A549 (cell line): Measurements from ENCODE around the gene DMAC2L. TPM values are rescaled to one million over a fixed set of nuclear protein-coding genes. Genes with fewer than 3 reads are reported as not detected.

ENCODE experiments used
- ATAC-seq, 2 experiments: fragments of 200-7000 bp in 1 of 2; fragments of >200 bp in 1 of 2; cut with Nextera tagmentation in 1 of 2; cut with Tn5 transposase in 1 of 2; 3 replicates each; pipeline versions ENCODE4 v1.8.0 to v1.9.1; 2018 to 2020; ENCODE audit warnings: mild to moderate bottlenecking in 1 of 2, moderate library complexity in 1 of 2
- CTCF ChIA-PET: fragments of 300-600 bp; sonication (Branson Sonifier 250); formaldehyde crosslinking; extraction: SDS; loops from one replicate; lab custom pipeline; 2021; ENCODE audit warnings: antibody characterized with exemption, inconsistent platforms; lab: Yijun Ruan, JAX
- POLR2A ChIA-PET: fragments of 350-600 bp; formaldehyde crosslinking; extraction: SDS; loops from one replicate; lab custom pipeline; 2021; ENCODE audit warnings: antibody characterized with exemption, inconsistent platforms; lab: Yijun Ruan, JAX
- DNase-seq, 2 experiments: peaks; one replicate each; pipeline versions ENCODE4 v3.0.0 to v3.0.0-alpha.2; 2011 to 2016; ENCODE audit warnings: low read depth in 1 of 2, low spot score in 1 of 2
- FAIRE-seq: peaks from 2 replicates; lab custom pipeline; 2011; peaks lifted over from hg19 to GRCh38; lab: Jason Lieb, UNC
- H3K27ac ChIP-seq, 2 experiments: fragments of >200 bp; sonication (Bioruptor Twin); formaldehyde crosslinking; 3 replicates each; pipeline ENCODE4 v1.5.1; 2016 to 2017
- H3K4me1 ChIP-seq: fragments of >200 bp; sonication (Bioruptor Twin); formaldehyde crosslinking; 3 replicates; pipeline ENCODE4 v1.6.1; 2016
- H3K4me2 ChIP-seq: fragments of >200 bp; sonication (Bioruptor Twin); formaldehyde crosslinking; 3 replicates; pipeline ENCODE4 v1.6.1; 2016
- H3K4me3 ChIP-seq: fragments of >200 bp; sonication (Bioruptor Twin); formaldehyde crosslinking; 3 replicates; pipeline ENCODE4 v1.5.1; 2016
- H3K9me3 ChIP-seq: fragments of >200 bp; sonication (Bioruptor Twin); formaldehyde crosslinking; 3 replicates; pipeline ENCODE4 v1.6.1; 2016
- CBX2 ChIP-seq: fragments of 200-600 bp; sonication (generic); IDR thresholded peaks from 2 replicates; pipeline ENCODE4 v1.6.1; 2016; ENCODE audit warnings: low read depth, mild to moderate bottlenecking, borderline replicate concordance
- ELK1 ChIP-seq: fragments of 150-350 bp; IDR thresholded peaks from 2 replicates; pipeline ENCODE4 v1.6.1; 2014; ENCODE audit warnings: low read depth, mild to moderate bottlenecking, low read length
- EP300 ChIP-seq, 2 experiments: fragments of >200 bp; sonication (Bioruptor Twin); formaldehyde crosslinking; IDR thresholded peaks; 2 replicates in 1 of 2; 3 replicates in 1 of 2; pipeline ENCODE4 v1.6.1; 2016 to 2017
- HEYL ChIP-seq: fragments of 250-450 bp; sonication (Bioruptor Pico); IDR thresholded peaks from 2 replicates; pipeline ENCODE4 v1.8.0; 2021; ENCODE audit warnings: mild to moderate bottlenecking, moderate library complexity
- JUN ChIP-seq, 2 experiments: fragments of >200 bp; sonication (Bioruptor Twin); formaldehyde crosslinking; IDR thresholded peaks; 2 replicates in 1 of 2; 3 replicates in 1 of 2; pipeline ENCODE4 v1.6.1; 2016 to 2017
- NR3C1 ChIP-seq: fragments of >200 bp; sonication (Bioruptor Twin); formaldehyde crosslinking; IDR thresholded peaks from 3 replicates; pipeline ENCODE4 v1.6.1; 2017
- PHF8 ChIP-seq: fragments of 200-600 bp; sonication (generic); IDR thresholded peaks from 2 replicates; pipeline ENCODE4 v1.6.1; 2016; ENCODE audit warnings: low read depth, mild to moderate bottlenecking, antibody characterized with exemption, moderate library complexity, borderline replicate concordance
- POLR2A ChIP-seq: IDR thresholded peaks from 2 replicates; pipeline ENCODE4 v1.6.1; 2012; ENCODE audit warnings: mild to moderate bottlenecking, low read length
- POLR2AphosphoS2 ChIP-seq: conservative IDR thresholded peaks from 2 replicates; pipeline ENCODE4 v1.6.1; 2012; ENCODE audit warnings: low read length, improper control_type of control experiment, inconsistent platforms
- RARB ChIP-seq: fragments of 250-450 bp; sonication (Bioruptor Pico); IDR thresholded peaks from 2 replicates; pipeline ENCODE4 v1.8.0; 2021; ENCODE audit warnings: mild to moderate bottlenecking, moderate library complexity
- RCOR1 ChIP-seq: fragments of 150-350 bp; IDR thresholded peaks from 2 replicates; pipeline ENCODE4 v1.6.1; 2014; ENCODE audit warnings: antibody characterized with exemption, low read length, low read depth
- REST ChIP-seq: fragments of 200-600 bp; sonication (generic); IDR thresholded peaks from 2 replicates; pipeline ENCODE4 v1.6.1; 2016; ENCODE audit warnings: antibody characterized with exemption, mild to moderate bottlenecking, moderate library complexity
- SMC3 ChIP-seq: fragments of >200 bp; sonication (Bioruptor Twin); formaldehyde crosslinking; IDR thresholded peaks from 3 replicates; pipeline ENCODE4 v1.6.1; 2018; ENCODE audit warnings: inconsistent platforms
- SREBF2 ChIP-seq: fragments of 450-650 bp; IDR thresholded peaks from 2 replicates; pipeline ENCODE4 v1.6.1; 2014; ENCODE audit warnings: mild to moderate bottlenecking, moderate library complexity
- ZC3H11A ChIP-seq: fragments of 450-650 bp; IDR thresholded peaks from 2 replicates; pipeline ENCODE4 v1.6.1; 2014; ENCODE audit warnings: antibody characterized with exemption, mild to moderate bottlenecking
- ZFP36 ChIP-seq: fragments of 450-650 bp; IDR thresholded peaks from 2 replicates; pipeline ENCODE4 v1.6.1; 2014; ENCODE audit warnings: borderline replicate concordance; ENCODE audit not compliant: partially characterized antibody
- ZNF302 ChIP-seq: fragments of 250-450 bp; sonication (Bioruptor Pico); IDR thresholded peaks from 2 replicates; pipeline ENCODE4 v1.9.0; 2021; ENCODE audit warnings: inconsistent platforms, mild to moderate bottlenecking, moderate library complexity
- WGBS: methylation state at CpG from one replicate; pipeline ENCODE4 v1.1.6; 2017; ENCODE audit errors: missing lambda C conversion rate; 5-methylcytosine and 5-hydroxymethylcytosine counted together
- polyA plus RNA-seq, 4 experiments: library from polyadenylated mRNA; depleted of rRNA in 3 of 4; stranded (reverse); fragments of >200 nt; fragmentation: RNase III in 1 of 4; extraction: RNeasy Plus Mini Kit Qiagen cat#74134 plus additional on column Dnase treatment in 1 of 4; gene quantifications; 2 replicates in 3 of 4; 3 replicates in 1 of 4; pipeline ENCODE4 v1.2.3, GENCODE V29; 2011 to 2017
- TF ChIP-seq, protein P1 (sequence below): fragments of 250-450 bp; sonication (Bioruptor Pico); IDR thresholded peaks from 2 replicates; pipeline ENCODE4 v1.5.0; 2021; ENCODE audit warnings: mild to moderate bottlenecking, moderate library complexity, borderline replicate concordance
- TF ChIP-seq, protein P2 (sequence below): fragments of 250-450 bp; sonication (Bioruptor Pico); IDR thresholded peaks from 2 replicates; pipeline ENCODE4 v1.5.0; 2020; ENCODE audit warnings: low read depth, mild to moderate bottlenecking, moderate library complexity
- TF ChIP-seq, protein P3 (sequence below): IDR thresholded peaks from 2 replicates; pipeline ENCODE4 v1.6.1; 2012

Gene DMAC2L
- polyA plus RNA-seq, 2 of the 4 experiments (the other 2 are of a cell fraction), result 14.0 to 24.6 TPM

- no peak overlapping the region for H3K4me2 ChIP-seq
- FAIRE-seq (no peak), ATAC-seq (no peak), DNase-seq (no peak)
- 83% methylated on average over 5 of the region's 5 CpGs for WGBS
- H3K4me1 ChIP-seq, result no peaks in the 10 kb centered on the region
- TF ChIP-seq ZFP36 (no peak), ZNF302 (CRISPR knock-in tag) (no peak), POLR2AphosphoS2 (no peak), RCOR1 (no peak), ZC3H11A (no peak), SMC3 (no peak), JUN (IDR thresholded peaks at IDR 0.05) (no peak), CBX2 (no peak), POLR2A (no peak), NR3C1 (no peak)
- TF ChIP-seq, protein P1, sequence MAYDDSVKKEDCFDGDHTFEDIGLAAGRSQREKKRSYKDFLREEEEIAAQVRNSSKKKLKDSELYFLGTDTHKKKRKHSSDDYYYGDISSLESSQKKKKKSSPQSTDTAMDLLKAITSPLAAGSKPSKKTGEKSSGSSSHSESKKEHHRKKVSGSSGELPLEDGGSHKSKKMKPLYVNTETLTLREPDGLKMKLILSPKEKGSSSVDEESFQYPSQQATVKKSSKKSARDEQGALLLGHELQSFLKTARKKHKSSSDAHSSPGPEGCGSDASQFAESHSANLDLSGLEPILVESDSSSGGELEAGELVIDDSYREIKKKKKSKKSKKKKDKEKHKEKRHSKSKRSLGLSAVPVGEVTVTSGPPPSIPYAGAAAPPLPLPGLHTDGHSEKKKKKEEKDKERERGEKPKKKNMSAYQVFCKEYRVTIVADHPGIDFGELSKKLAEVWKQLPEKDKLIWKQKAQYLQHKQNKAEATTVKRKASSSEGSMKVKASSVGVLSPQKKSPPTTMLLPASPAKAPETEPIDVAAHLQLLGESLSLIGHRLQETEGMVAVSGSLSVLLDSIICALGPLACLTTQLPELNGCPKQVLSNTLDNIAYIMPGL (CRISPR knock-in tag), result no peak
- no peak overlapping the region for H3K4me3 ChIP-seq
- ChIA-PET CTCF (no interaction called here), POLR2A (no interaction called here)
- no peak overlapping the region for H3K27ac ChIP-seq
- 0 out of 3 replicates have a peak, but pooled peaks cover 3% of the 10 kb centered on the region for H3K9me3 ChIP-seq
Observed at GRCh38 chr14:50290306-50290705, 21.8 kb upstream of the DMAC2L start.

- H3K4me3 ChIP-seq, result no peak overlapping the region
- FAIRE-seq (no peak), ATAC-seq (no peak), DNase-seq (no peak)
- H3K27ac ChIP-seq, result no peak overlapping the region
- no peak for TF ChIP-seq RARB (CRISPR knock-in tag)
- no peak for TF ChIP-seq HEYL (CRISPR knock-in tag)
- TF ChIP-seq, protein P2, sequence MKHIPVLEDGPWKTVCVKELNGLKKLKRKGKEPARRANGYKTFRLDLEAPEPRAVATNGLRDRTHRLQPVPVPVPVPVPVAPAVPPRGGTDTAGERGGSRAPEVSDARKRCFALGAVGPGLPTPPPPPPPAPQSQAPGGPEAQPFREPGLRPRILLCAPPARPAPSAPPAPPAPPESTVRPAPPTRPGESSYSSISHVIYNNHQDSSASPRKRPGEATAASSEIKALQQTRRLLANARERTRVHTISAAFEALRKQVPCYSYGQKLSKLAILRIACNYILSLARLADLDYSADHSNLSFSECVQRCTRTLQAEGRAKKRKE, result no peak
- TF ChIP-seq SREBF2, result no peak
- no peak for TF ChIP-seq EP300 (IDR thresholded peaks at IDR 0.05)
- TF ChIP-seq ELK1, result no peak
- no peak for TF ChIP-seq PHF8
- no peak for TF ChIP-seq REST
- TF ChIP-seq, protein P3, sequence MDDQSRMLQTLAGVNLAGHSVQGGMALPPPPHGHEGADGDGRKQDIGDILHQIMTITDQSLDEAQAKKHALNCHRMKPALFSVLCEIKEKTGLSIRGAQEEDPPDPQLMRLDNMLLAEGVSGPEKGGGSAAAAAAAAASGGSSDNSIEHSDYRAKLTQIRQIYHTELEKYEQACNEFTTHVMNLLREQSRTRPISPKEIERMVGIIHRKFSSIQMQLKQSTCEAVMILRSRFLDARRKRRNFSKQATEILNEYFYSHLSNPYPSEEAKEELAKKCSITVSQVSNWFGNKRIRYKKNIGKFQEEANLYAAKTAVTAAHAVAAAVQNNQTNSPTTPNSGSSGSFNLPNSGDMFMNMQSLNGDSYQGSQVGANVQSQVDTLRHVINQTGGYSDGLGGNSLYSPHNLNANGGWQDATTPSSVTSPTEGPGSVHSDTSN, result no peak
- no peaks in the 10 kb centered on the region for H3K4me1 ChIP-seq
- ChIA-PET POLR2A (interaction anchor here (1.0 kb wide), 1 partner anchor 13 kb away, joined by 3 read pairs; the partner anchor contains the start of genes DMAC2L and L2HGDH), CTCF (no interaction called here)
- WGBS, result 93% methylated on average over 2 of the region's 2 CpGs
- H3K4me2 ChIP-seq, result no peak overlapping the region
- no peaks in the 10 kb centered on the region for H3K9me3 ChIP-seq
Observed at GRCh38 chr14:50299585-50299984, 12.5 kb upstream of the DMAC2L start.
